Neural progenitor cell (in vitro differentiated cells): Measurements from ENCODE around the gene MC1R. TPM values are rescaled to one million over a fixed set of nuclear protein-coding genes. Genes with fewer than 3 reads are reported as not detected.

Experiments used
- DNase-seq: peaks from one replicate; pipeline ENCODE4 v3.0.0-alpha.2; 2016; ENCODE audit warnings: low spot score
- H2AFZ ChIP-seq: fragments of 200-600 bp; sonication (generic); replicated peaks from 2 replicates; pipeline ENCODE4 v1.6.1; 2016; ENCODE audit warnings: antibody characterized with exemption
- H3F3A ChIP-seq: fragments of 200-600 bp; sonication (generic); 2 replicates; pipeline ENCODE4 v1.6.1; 2016; ENCODE audit warnings: antibody characterized with exemption, low read depth
- H3K27ac ChIP-seq: fragments of 200-600 bp; sonication (generic); 2 replicates; pipeline ENCODE4 v1.5.1; 2016; ENCODE audit warnings: mild to moderate bottlenecking
- H3K27me3 ChIP-seq: fragments of 200-600 bp; sonication (generic); 2 replicates; pipeline ENCODE4 v1.6.1; 2016; ENCODE audit warnings: mild to moderate bottlenecking, moderate library complexity
- H3K36me3 ChIP-seq: fragments of 200-600 bp; sonication (generic); 2 replicates; pipeline ENCODE4 v1.5.1; 2016
- H3K4me1 ChIP-seq: fragments of 200-600 bp; sonication (generic); 2 replicates; pipeline ENCODE4 v1.6.1; 2016; ENCODE audit warnings: mixed run types
- H3K4me2 ChIP-seq: fragments of 200-600 bp; sonication (generic); 2 replicates; pipeline ENCODE4 v1.6.1; 2016
- H3K4me3 ChIP-seq: fragments of 200-600 bp; sonication (generic); 2 replicates; pipeline ENCODE4 v1.5.1; 2016
- H3K79me2 ChIP-seq: fragments of 200-600 bp; sonication (generic); 2 replicates; pipeline ENCODE4 v1.6.1; 2016; ENCODE audit warnings: low read depth
- H3K9ac ChIP-seq: fragments of 200-600 bp; sonication (generic); 2 replicates; pipeline ENCODE4 v1.6.1; 2016
- H3K9me3 ChIP-seq: fragments of 200-600 bp; sonication (generic); 2 replicates; pipeline ENCODE4 v1.5.1; 2016; ENCODE audit warnings: low read depth
- H4K20me1 ChIP-seq: fragments of 200-600 bp; sonication (generic); 2 replicates; pipeline ENCODE4 v1.6.1; 2016; ENCODE audit warnings: low read depth
- H3K27ac Mint-ChIP-seq: 3 replicates; pipeline ENCODE4 v1.8.0; 2021; ENCODE audit warnings: mixed read lengths
- H3K27me3 Mint-ChIP-seq: 2 replicates; pipeline ENCODE4 v1.8.0; 2022; ENCODE audit warnings: low read depth, mild to moderate bottlenecking, inconsistent platforms, moderate library complexity, mixed read lengths; ENCODE audit not compliant: insufficient read depth
- H3K36me3 Mint-ChIP-seq: 3 replicates; pipeline ENCODE4 v1.8.0; 2021; ENCODE audit warnings: mixed read lengths
- H3K4me1 Mint-ChIP-seq: 3 replicates; pipeline ENCODE4 v1.8.0; 2021; ENCODE audit warnings: mixed read lengths
- H3K4me3 Mint-ChIP-seq: 3 replicates; pipeline ENCODE4 v1.8.0; 2021; ENCODE audit warnings: mild to moderate bottlenecking, moderate library complexity, mixed read lengths
- H3K9me3 Mint-ChIP-seq: 3 replicates; pipeline ENCODE4 v1.8.0; 2020; ENCODE audit warnings: mixed read lengths
- CTCF ChIP-seq: fragments of 200-600 bp; sonication (generic); IDR thresholded peaks from 2 replicates; pipeline ENCODE4 v1.5.1; 2017; ENCODE audit warnings: antibody characterized with exemption, mild to moderate bottlenecking
- EZH2 ChIP-seq: fragments of 200-600 bp; sonication (generic); IDR thresholded peaks from 2 replicates; pipeline ENCODE4 v1.6.1; 2017; ENCODE audit warnings: antibody characterized with exemption, mild to moderate bottlenecking, moderate library complexity
- EZH2phosphoT487 ChIP-seq: fragments of 200-600 bp; sonication (generic); IDR thresholded peaks from 2 replicates; pipeline ENCODE4 v1.6.1; 2017; ENCODE audit warnings: antibody characterized with exemption
- total RNA-seq: library from RNA; depleted of rRNA; stranded (reverse); fragments of >200 nt; gene quantifications from 2 replicates; pipeline ENCODE4 v1.2.3, GENCODE V29; 2015; ENCODE audit warnings: low replicate concordance

MC1R gene
- total RNA-seq, 1 donor from 2014 or later: 1.7 TPM

- no peak overlapping the region for H3K27ac ChIP-seq
- peaks cover 15% of the 10 kb centered on the region for H3F3A ChIP-seq
- no peak for TF ChIP-seq EZH2phosphoT487
- no peak for TF ChIP-seq CTCF
- TF ChIP-seq EZH2: no peak
- H3K4me1 ChIP-seq: peaks cover 6% of the 10 kb centered on the region
- H3K9ac ChIP-seq: no peak overlapping the region
- H3K4me3 Mint-ChIP-seq: peak overlapping the region; percentile 38
- peaks cover 2% of the 10 kb centered on the region for H3K4me1 Mint-ChIP-seq
- H2AFZ ChIP-seq: no peak overlapping the region
- peak overlapping the region; percentile 67 for H3K27ac Mint-ChIP-seq
- no peaks in the 10 kb centered on the region for H3K79me2 ChIP-seq
- H4K20me1 ChIP-seq: no peaks in the 10 kb centered on the region
- DNase-seq: no peak
- H3K27me3 ChIP-seq: no peaks in the 10 kb centered on the region
- H3K36me3 ChIP-seq: no peaks in the 10 kb centered on the region
- H3K27me3 Mint-ChIP-seq: peaks cover 9% of the 10 kb centered on the region
- no peak overlapping the region for H3K4me2 ChIP-seq
- H3K36me3 Mint-ChIP-seq: peaks cover 20% of the 10 kb centered on the region
- H3K9me3 ChIP-seq: no peaks in the 10 kb centered on the region
- H3K9me3 Mint-ChIP-seq: peaks cover 10% of the 10 kb centered on the region
- no peak overlapping the region for H3K4me3 ChIP-seq
These were observed 7.8 kb upstream of the MC1R start for GRCh38 chr16:89910717-89911354.

GRCh38 chr16:89911375-89911774 is 7.3 kb upstream of the MC1R start:
- peaks cover 15% of the 10 kb centered on the region for H3K36me3 Mint-ChIP-seq
- H3K4me1 Mint-ChIP-seq: peaks cover 4% of the 10 kb centered on the region
- Histone ChIP-seq H3K36me3 (no peaks in the 10 kb centered on the region), H3K27me3 (no peaks in the 10 kb centered on the region), H3F3A (peaks cover 15% of the 10 kb centered on the region), H3K9me3 (no peaks in the 10 kb centered on the region), H3K79me2 (no peaks in the 10 kb centered on the region), H2AFZ (no peak overlapping the region), H3K27ac (no peak overlapping the region), H3K4me1 (peaks cover 6% of the 10 kb centered on the region), H3K4me2 (no peak overlapping the region), H3K9ac (no peak overlapping the region), H3K4me3 (no peak overlapping the region), H4K20me1 (no peaks in the 10 kb centered on the region)
- H3K9me3 Mint-ChIP-seq: peaks cover 9% of the 10 kb centered on the region
- DNase-seq: no peak
- H3K27me3 Mint-ChIP-seq: peaks cover 13% of the 10 kb centered on the region
- no peak overlapping the region for H3K4me3 Mint-ChIP-seq
- TF ChIP-seq EZH2 (no peak), EZH2phosphoT487 (no peak), CTCF (no peak)
- H3K27ac Mint-ChIP-seq: peak overlapping the region; percentile 67

GRCh38 chr16:89912143-89912542 is 6.5 kb upstream of the MC1R start:
- Mint-ChIP-seq H3K27ac (no peak overlapping the region), H3K9me3 (peaks cover 2% of the 10 kb centered on the region), H3K36me3 (peaks cover 8% of the 10 kb centered on the region), H3K27me3 (peaks cover 18% of the 10 kb centered on the region), H3K4me1 (peaks cover 4% of the 10 kb centered on the region), H3K4me3 (no peak overlapping the region)
- no peak overlapping the region for H3K27ac ChIP-seq
- H4K20me1 ChIP-seq: no peaks in the 10 kb centered on the region
- H2AFZ ChIP-seq: no peak overlapping the region
- no peak overlapping the region for H3K9ac ChIP-seq
- peaks cover 6% of the 10 kb centered on the region for H3K4me1 ChIP-seq
- H3K36me3 ChIP-seq: no peaks in the 10 kb centered on the region
- H3K4me2 ChIP-seq: no peak overlapping the region
- H3K79me2 ChIP-seq: no peaks in the 10 kb centered on the region
- H3F3A ChIP-seq: peaks cover 17% of the 10 kb centered on the region
- H3K9me3 ChIP-seq: no peaks in the 10 kb centered on the region
- TF ChIP-seq EZH2: no peak
- no peak for TF ChIP-seq EZH2phosphoT487
- TF ChIP-seq CTCF: no peak
- H3K27me3 ChIP-seq: no peaks in the 10 kb centered on the region
- DNase-seq: no peak
- H3K4me3 ChIP-seq: no peak overlapping the region
